Neutrophil (primary cell): ENCODE measurements around the gene SOBP.

Experiments
- H3K27ac ChIP-seq: fragments of 200-600 bp; sonication (generic); 2 replicates; pipeline ENCODE4 v1.5.1; 2016; ENCODE audit warnings: mild to moderate bottlenecking, moderate library complexity
- H3K27me3 ChIP-seq: fragments of 200-600 bp; sonication (generic); 2 replicates; pipeline ENCODE4 v1.6.0; 2016; ENCODE audit warnings: mild to moderate bottlenecking
- H3K36me3 ChIP-seq: fragments of 200-600 bp; sonication (generic); 2 replicates; pipeline ENCODE4 v1.5.1; 2017
- H3K4me1 ChIP-seq, 2 experiments: fragments of 200-600 bp in 1 of 2; sonication (generic) in 1 of 2; 1 replicate in 1 of 2; 2 replicates in 1 of 2; pipeline versions ENCODE4 v1.5.1 to v1.6.1; 2013 to 2016; ENCODE audit warnings: low read depth in 1 of 2, low read length in 1 of 2, mild to moderate bottlenecking in 1 of 2, moderate library complexity in 1 of 2; ENCODE audit not compliant: control insufficient read depth in 1 of 2, insufficient read depth in 1 of 2
- H3K4me3 ChIP-seq, 2 experiments: fragments of 200-600 bp in 1 of 2; sonication (generic) in 1 of 2; 1 replicate in 1 of 2; 2 replicates in 1 of 2; pipeline ENCODE4 v1.5.1; 2013 to 2016; ENCODE audit warnings: low read depth in 1 of 2, low read length in 1 of 2, mild to moderate bottlenecking in 1 of 2, moderate library complexity in 1 of 2
- H3K9me3 ChIP-seq: fragments of 200-600 bp; sonication (generic); 2 replicates; pipeline ENCODE4 v1.5.1; 2016
- CTCF ChIP-seq: fragments of 200-600 bp; sonication (generic); IDR thresholded peaks from 2 replicates; pipeline ENCODE4 v1.5.1; 2016; ENCODE audit warnings: antibody characterized with exemption

The SOBP gene

GRCh38 chr6:107673076-107673494 lies 183.2 kb downstream of the SOBP start:
- Histone ChIP-seq H3K4me1 (peaks cover 20 to 21% of the 10 kb centered on the region in 2 experiments), H3K36me3 (no peaks in the 10 kb centered on the region), H3K9me3 (no peaks in the 10 kb centered on the region), H3K27me3 (peaks cover 15% of the 10 kb centered on the region), H3K27ac (no peak overlapping the region), H3K4me3 (no peak overlapping the region)
- no peak for TF ChIP-seq CTCF

- Histone ChIP-seq H3K4me3 (no peak overlapping the region), H3K4me1 (peaks cover 20 to 21% of the 10 kb centered on the region in 2 experiments), H3K9me3 (no peaks in the 10 kb centered on the region), H3K27me3 (peaks cover 24% of the 10 kb centered on the region), H3K36me3 (no peaks in the 10 kb centered on the region), H3K27ac (no peak overlapping the region)
- peak; percentile 40 for TF ChIP-seq CTCF
Measured at GRCh38 chr6:107674995-107675738, 185.2 kb downstream of the SOBP start.

GRCh38 chr6:107676042-107676441 lies 186.1 kb downstream of the SOBP start:
- Histone ChIP-seq H3K27ac (no peak overlapping the region), H3K9me3 (no peaks in the 10 kb centered on the region), H3K4me1 (peaks cover 14 to 15% of the 10 kb centered on the region in 2 experiments), H3K27me3 (peaks cover 29% of the 10 kb centered on the region), H3K36me3 (no peaks in the 10 kb centered on the region), H3K4me3 (no peak overlapping the region)
- TF ChIP-seq CTCF = no peak

- no peaks in the 10 kb centered on the region for H3K36me3 ChIP-seq
Measured at GRCh38 chr6:107677399-107677798, 187.5 kb downstream of the SOBP start.

GRCh38 chr6:107679457-107679856 lies 189.5 kb downstream of the SOBP start:
- Histone ChIP-seq H3K27me3 (peaks cover 29% of the 10 kb centered on the region), H3K27ac (no peak overlapping the region), H3K4me3 (no peak overlapping the region), H3K4me1 (peaks cover 6 to 8% of the 10 kb centered on the region in 2 experiments), H3K36me3 (no peaks in the 10 kb centered on the region), H3K9me3 (no peaks in the 10 kb centered on the region)
- TF ChIP-seq CTCF = no peak

More at GRCh38 chr6:107677399-107677798, 187.5 kb downstream of the SOBP start:
- no peak overlapping the region for H3K27ac ChIP-seq
- H3K4me3 ChIP-seq = no peak overlapping the region
- H3K9me3 ChIP-seq = no peaks in the 10 kb centered on the region
- peaks cover 29% of the 10 kb centered on the region for H3K27me3 ChIP-seq
- H3K4me1 ChIP-seq = peaks cover 6 to 8% of the 10 kb centered on the region in 2 experiments
- no peak for TF ChIP-seq CTCF
